Cardiac fibroblast (primary cell): ENCODE measurements around the gene ARHGAP6.

ENCODE experiments used
- DNase-seq, 2 donors: peaks; one replicate each; pipeline versions ENCODE4 v3.0.0 to v3.0.0-alpha.2; 2010; ENCODE audit warnings: low read depth in 2 of 2
- H3K4me3 ChIP-seq, 2 donors: replicated peaks in 1 of 2; 1 replicate in 1 of 2; 2 replicates in 1 of 2; pipeline ENCODE4 v1.5.1; 2011; ENCODE audit warnings: low read depth in 2 of 2, low read length in 2 of 2, mild to moderate bottlenecking in 2 of 2, moderate library complexity in 1 of 2
- CTCF ChIP-seq: IDR thresholded peaks from one replicate; pipeline ENCODE4 v1.5.1; 2011; ENCODE audit warnings: low read depth, mild to moderate bottlenecking, low read length, inconsistent platforms

ARHGAP6 gene

GRCh38 chrX:11148401-11148800, 517.3 kb downstream of the ARHGAP6 start:
- no peak for TF ChIP-seq CTCF
- no peak overlapping the region for H3K4me3 ChIP-seq
- DNase-seq, result no peak

GRCh38 chrX:11146411-11146810, 519.3 kb downstream of the ARHGAP6 start:
- no peak for TF ChIP-seq CTCF
- no peak for DNase-seq
- no peak overlapping the region for H3K4me3 ChIP-seq

DNA sequence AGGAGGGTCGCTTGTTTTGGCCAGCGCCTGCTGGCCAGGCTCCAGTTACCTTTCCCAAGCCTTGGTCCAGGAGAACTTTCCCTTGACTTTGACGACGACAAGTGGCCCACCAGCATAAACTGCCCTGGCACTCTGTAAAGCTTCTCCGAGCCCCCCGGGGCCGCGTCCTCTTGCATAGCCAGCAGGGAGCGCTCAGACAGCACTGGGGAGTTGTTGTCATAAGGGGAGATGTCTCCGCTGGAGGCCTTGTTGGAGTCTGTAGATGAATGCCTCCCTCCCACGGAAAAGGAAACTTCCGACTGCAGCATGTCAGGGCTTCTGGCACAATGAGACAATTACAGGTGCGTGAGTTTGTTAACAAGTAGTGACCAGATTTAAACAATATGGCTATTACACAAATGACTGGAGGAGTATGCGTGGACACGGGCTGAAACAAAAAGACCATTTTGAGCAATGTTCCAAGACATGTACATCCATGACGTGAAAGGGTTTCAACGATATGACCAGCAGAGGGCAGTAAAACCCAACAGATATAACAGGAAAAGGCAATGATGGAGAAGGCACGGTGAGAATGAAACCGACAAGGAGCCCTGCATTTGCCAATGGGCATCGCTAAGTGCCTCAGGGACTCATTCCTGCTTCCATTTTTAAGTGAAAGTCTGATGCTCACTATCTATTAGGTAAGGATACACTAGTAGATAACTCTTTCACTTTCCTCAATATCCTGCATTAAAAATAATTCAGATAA, 521.6 kb downstream of the ARHGAP6 start:
- peak; percentile 86 to 87 for DNase-seq
- no peak overlapping the region for H3K4me3 ChIP-seq
- TF ChIP-seq CTCF, result peak; percentile 29

GRCh38 chrX:11138498-11139390, 527.0 kb downstream of the ARHGAP6 start:
- no peak for TF ChIP-seq CTCF
- DNase-seq, result no peak
- no peak overlapping the region for H3K4me3 ChIP-seq

GRCh38 chrX:11137543-11138139, 528.1 kb downstream of the ARHGAP6 start:
- DNase-seq, result peak; percentile 67 to 70
- TF ChIP-seq CTCF, result peak; percentile 45
- no peak overlapping the region for H3K4me3 ChIP-seq

- no peak overlapping the region for H3K4me3 ChIP-seq
- DNase-seq, result peak in 1 of 2 donors; percentile 12
- TF ChIP-seq CTCF, result no peak
These were observed 530.0 kb downstream of the ARHGAP6 start for GRCh38 chrX:11135564-11136185.
